ENCODE data around the gene DIP2C.

DIP2C gene

DNA sequence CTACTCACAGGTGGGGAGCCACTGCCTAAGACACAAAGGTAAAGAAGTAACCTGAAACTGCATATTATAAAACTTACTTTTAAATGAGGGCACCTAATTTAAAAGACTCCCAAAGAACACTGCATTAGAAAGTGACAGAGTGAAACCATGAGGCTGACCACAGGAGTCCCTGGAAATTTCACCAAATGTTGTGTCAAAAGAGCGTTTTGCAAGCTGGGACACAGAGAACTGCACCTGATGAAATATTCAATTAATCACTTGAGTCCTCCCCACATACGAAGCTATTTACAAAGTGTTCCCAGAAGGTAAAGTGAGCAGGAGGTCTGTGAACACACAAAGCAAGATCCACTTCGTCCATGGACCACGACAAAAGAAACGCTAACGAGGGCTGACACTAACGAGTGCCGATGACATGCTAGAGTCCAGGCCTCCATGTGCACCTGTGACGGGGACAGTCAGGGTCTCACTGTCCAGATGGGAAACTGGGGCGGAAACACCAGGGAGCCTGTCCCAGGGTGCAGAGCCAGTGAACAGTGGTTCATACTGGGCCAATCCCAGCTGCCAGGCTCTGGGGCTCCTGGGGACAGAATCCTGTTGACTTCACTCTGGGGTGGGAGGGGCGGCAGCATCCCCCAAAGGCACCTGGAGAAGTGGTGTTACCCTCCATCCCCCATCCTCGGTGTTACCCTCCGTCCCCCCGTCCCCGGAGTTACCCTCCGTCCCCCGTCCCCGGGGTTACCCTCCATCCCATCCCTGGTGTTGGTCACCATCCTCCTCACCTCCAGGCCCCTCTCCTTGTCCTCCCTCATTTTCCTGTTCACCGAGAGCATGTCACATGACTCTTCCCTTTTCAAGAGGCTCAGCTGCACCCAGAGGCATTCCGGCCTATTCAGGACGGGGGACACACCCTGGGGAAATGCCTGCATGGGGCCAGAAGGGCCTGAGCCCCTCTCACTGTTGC, 63.4 kb downstream of the DIP2C start:
- no peak overlapping the region for H3K27ac ChIP-seq

DNA sequence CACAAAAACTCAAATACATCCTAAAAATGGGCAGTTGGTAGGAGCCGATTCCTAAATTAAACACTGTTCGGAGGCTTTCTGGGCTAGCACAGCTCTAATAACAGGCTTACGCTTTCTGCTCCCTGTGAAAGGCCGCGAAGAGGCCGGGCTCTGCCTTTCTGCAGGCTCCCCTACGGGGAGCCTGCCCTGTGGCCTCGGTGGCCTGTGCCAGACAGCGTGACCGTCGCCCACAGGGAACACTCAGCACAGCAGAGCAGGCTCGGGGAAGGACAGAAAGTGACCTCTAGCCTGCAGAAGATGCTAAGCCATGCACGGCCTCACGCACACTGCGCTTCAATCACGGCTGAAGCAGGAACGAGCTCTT, 64.2 kb downstream of the DIP2C start:
- Histone ChIP-seq H3K9me3 (ENCODE audit: severe bottlenecking) (no peaks in the 10 kb centered on the region), H3K27ac (no peak overlapping the region), H3K36me3 (no peaks in the 10 kb centered on the region; the same call in 1 of the 2 replicates), H3K4me3 (ENCODE audit: low read depth, low read length) (no peak overlapping the region), H3K27me3 (ENCODE audit: insufficient read depth, low read depth, severe bottlenecking) (no peaks in the 10 kb centered on the region)
- TF ChIP-seq, protein P1, sequence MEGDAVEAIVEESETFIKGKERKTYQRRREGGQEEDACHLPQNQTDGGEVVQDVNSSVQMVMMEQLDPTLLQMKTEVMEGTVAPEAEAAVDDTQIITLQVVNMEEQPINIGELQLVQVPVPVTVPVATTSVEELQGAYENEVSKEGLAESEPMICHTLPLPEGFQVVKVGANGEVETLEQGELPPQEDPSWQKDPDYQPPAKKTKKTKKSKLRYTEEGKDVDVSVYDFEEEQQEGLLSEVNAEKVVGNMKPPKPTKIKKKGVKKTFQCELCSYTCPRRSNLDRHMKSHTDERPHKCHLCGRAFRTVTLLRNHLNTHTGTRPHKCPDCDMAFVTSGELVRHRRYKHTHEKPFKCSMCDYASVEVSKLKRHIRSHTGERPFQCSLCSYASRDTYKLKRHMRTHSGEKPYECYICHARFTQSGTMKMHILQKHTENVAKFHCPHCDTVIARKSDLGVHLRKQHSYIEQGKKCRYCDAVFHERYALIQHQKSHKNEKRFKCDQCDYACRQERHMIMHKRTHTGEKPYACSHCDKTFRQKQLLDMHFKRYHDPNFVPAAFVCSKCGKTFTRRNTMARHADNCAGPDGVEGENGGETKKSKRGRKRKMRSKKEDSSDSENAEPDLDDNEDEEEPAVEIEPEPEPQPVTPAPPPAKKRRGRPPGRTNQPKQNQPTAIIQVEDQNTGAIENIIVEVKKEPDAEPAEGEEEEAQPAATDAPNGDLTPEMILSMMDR (IDR thresholded peaks at IDR 0.05; ENCODE audit: low read depth, low read length), result no peak
- no peak for DNase-seq

More for the DNA sequence above, 63.4 kb downstream of the DIP2C start:
- no peak for DNase-seq
- H3K27me3 ChIP-seq (ENCODE audit: insufficient read depth, low read depth, severe bottlenecking), result no peaks in the 10 kb centered on the region
- H3K36me3 ChIP-seq, result no peaks in the 10 kb centered on the region; the same call in 1 of the 2 replicates
- TF ChIP-seq, protein P1 (IDR thresholded peaks at IDR 0.05; ENCODE audit: low read depth, low read length), result no peak
- no peak overlapping the region for H3K4me3 ChIP-seq (ENCODE audit: low read depth, low read length)
- H3K9me3 ChIP-seq (ENCODE audit: severe bottlenecking), result no peaks in the 10 kb centered on the region

DNA sequence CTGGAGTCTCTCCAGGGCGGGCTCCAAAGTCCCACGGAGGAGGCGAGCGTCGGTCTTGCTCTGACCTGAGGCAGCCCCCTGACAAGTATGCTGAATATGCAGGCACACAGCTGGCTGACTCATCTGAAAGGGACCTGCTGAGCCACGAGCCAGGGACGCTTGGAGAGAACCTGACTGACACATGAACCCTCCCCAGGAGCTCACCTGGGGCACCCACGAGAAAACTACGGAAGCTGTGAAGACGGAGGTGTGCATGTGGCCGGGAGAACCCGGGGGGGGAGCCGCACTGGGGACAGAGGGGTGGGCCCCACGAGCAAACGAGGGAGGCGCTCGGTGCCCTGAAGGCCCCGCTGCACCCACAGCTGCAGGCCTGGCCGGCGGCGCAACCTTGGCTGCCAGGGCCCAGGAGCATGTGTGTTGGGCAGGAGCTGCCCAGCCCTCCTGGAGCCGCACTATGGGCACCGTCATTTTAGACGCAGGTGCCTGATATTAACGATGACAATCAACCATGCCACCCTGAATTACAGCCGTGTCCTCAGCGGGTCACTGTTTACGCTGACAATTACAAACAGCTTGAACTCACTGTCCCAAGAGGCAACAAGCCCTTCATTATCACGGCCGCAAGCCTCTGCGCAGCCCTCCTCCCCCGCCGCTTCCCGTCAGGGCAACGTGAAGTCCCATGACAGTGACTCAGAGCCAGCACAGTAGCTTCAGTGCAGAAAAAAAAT, 64.7 kb downstream of the DIP2C start:
- H3K27me3 ChIP-seq (ENCODE audit: insufficient read depth, low read depth, severe bottlenecking), result no peaks in the 10 kb centered on the region
- DNase-seq, result no peak
- H3K27ac ChIP-seq, result no peak overlapping the region

DNA sequence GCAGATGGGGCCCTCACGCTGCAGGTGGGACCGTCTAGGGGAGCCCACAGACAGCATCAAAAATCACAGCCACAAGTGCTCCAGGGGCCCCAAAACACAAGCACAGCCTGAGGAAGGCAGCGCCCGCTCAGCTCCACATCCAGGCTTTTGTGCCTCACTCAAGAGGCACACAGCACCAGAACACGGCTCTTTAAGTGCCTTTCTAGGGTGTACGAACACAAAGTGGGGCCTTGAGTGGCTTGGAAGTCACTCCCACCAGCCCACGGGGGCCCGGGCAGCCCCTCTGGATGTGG, 65.2 kb downstream of the DIP2C start:
- no peak for DNase-seq
- no peaks in the 10 kb centered on the region for H3K9me3 ChIP-seq (ENCODE audit: severe bottlenecking)
- TF ChIP-seq, protein P1 (IDR thresholded peaks at IDR 0.05; ENCODE audit: low read depth, low read length), result no peak
- H3K27ac ChIP-seq, result no peak overlapping the region
- no peaks in the 10 kb centered on the region for H3K27me3 ChIP-seq (ENCODE audit: insufficient read depth, low read depth, severe bottlenecking)
- no peak overlapping the region for H3K4me3 ChIP-seq (ENCODE audit: low read depth, low read length)
- no peaks in the 10 kb centered on the region for H3K36me3 ChIP-seq

More for the DNA sequence above, 64.7 kb downstream of the DIP2C start:
- Histone ChIP-seq H3K9me3 (ENCODE audit: severe bottlenecking) (no peaks in the 10 kb centered on the region), H3K36me3 (no peaks in the 10 kb centered on the region; the same call in 1 of the 2 replicates), H3K4me3 (ENCODE audit: low read depth, low read length) (no peak overlapping the region)
- TF ChIP-seq, protein P1 (IDR thresholded peaks at IDR 0.05; ENCODE audit: low read depth, low read length), result no peak

DNA sequence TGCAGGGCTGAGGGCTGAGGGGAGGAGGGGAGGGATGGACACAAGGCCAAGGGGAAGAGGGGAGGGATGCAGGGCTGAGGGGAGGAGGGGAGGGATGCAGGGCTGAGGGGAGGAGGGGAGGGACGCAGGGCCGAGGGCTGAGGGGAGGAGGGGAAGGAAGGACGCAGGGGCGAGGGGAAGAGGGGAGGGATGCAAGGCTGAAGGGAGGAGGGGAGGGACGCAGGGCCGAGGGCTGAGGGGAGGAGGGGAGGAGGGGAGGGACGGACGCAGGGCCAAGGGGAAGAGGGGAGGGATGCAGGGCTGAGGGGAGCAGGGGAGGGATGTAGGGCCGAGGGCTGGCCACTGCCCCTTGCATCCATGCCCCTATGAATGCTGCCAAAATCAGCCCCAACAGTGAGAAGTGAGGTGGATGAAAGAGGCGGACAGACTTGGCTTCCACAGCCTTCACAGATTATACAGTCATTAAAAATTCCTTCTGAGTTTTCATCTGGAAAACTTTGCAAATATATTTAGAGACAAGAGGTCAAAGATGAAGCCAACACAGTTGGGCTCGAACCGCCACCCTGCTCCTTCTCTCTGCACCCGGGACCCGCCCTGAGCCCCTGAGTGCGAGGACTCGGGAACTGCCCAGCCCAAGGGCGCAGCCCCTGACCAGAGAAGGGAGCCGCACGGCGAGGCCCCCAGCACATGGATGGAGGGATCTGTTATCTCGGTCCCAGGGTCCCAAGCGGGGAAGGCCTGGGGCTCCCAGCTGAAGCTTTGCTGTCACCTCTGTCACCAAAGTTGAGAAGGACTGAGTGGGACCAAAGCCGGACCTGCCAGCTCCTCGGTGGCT, 65.8 kb downstream of the DIP2C start:
- Histone ChIP-seq H3K27ac (no peak overlapping the region), H3K36me3 (no peaks in the 10 kb centered on the region), H3K9me3 (ENCODE audit: severe bottlenecking) (no peaks in the 10 kb centered on the region), H3K4me3 (ENCODE audit: low read depth, low read length) (no peak overlapping the region), H3K27me3 (ENCODE audit: insufficient read depth, low read depth, severe bottlenecking) (no peaks in the 10 kb centered on the region)
- TF ChIP-seq, protein P1 (IDR thresholded peaks at IDR 0.05; ENCODE audit: low read depth, low read length), result no peak
- DNase-seq, result no peak

Measured in WERI-Rb-1 (cell line).